ENCODE data around the gene PDHX. TPM values are rescaled to one million over a fixed set of nuclear protein-coding genes. Genes with fewer than 3 reads are reported as not detected.

PDHX gene
- total RNA-seq, 4 donors from 2014 or later = 18.0 to 30.5 (median 26.2) TPM

GRCh38 chr11:34926101-34926830 lies 9.8 kb downstream of the PDHX start:
- no peak overlapping the region for H3K4me3 ChIP-seq (ENCODE audit: low read depth, poor library complexity, severe bottlenecking)
- TF ChIP-seq POLR2A (IDR thresholded peaks at IDR 0.05) = no peak
- TF ChIP-seq, protein P1, sequence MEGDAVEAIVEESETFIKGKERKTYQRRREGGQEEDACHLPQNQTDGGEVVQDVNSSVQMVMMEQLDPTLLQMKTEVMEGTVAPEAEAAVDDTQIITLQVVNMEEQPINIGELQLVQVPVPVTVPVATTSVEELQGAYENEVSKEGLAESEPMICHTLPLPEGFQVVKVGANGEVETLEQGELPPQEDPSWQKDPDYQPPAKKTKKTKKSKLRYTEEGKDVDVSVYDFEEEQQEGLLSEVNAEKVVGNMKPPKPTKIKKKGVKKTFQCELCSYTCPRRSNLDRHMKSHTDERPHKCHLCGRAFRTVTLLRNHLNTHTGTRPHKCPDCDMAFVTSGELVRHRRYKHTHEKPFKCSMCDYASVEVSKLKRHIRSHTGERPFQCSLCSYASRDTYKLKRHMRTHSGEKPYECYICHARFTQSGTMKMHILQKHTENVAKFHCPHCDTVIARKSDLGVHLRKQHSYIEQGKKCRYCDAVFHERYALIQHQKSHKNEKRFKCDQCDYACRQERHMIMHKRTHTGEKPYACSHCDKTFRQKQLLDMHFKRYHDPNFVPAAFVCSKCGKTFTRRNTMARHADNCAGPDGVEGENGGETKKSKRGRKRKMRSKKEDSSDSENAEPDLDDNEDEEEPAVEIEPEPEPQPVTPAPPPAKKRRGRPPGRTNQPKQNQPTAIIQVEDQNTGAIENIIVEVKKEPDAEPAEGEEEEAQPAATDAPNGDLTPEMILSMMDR (IDR thresholded peaks at IDR 0.05) = peak in 1 of 3 donors; percentile 58
- 2 to 6% methylated on average over 2 of the region's 2 CpGs for WGBS, 2 donors
- intact Hi-C loops (cut with DNase I; ENCODE audit: low total_unique reads) = no loop called here
- DNase-seq (ENCODE audit: low spot score in 2 of 2) = no peak

GRCh38 chr11:34926831-34927132 lies 10.4 kb downstream of the PDHX start:
- no peak overlapping the region for H3K4me3 ChIP-seq (ENCODE audit: low read depth, poor library complexity, severe bottlenecking)
- DNase-seq (ENCODE audit: low spot score in 2 of 2) = no peak
- TF ChIP-seq POLR2A (IDR thresholded peaks at IDR 0.05) = no peak
- TF ChIP-seq, protein P1 (IDR thresholded peaks at IDR 0.05) = no peak
- intact Hi-C loops (cut with DNase I; ENCODE audit: low total_unique reads) = no loop called here

- TF ChIP-seq, protein P1 (IDR thresholded peaks at IDR 0.05) = no peak
- TF ChIP-seq POLR2A (IDR thresholded peaks at IDR 0.05) = no peak
- 80 to 85% methylated on average over 3 of the region's 3 CpGs for WGBS, 2 donors
- no peak for DNase-seq (ENCODE audit: low spot score in 2 of 2)
- intact Hi-C loops (cut with DNase I; ENCODE audit: low total_unique reads) = no loop called here
- no peak overlapping the region for H3K4me3 ChIP-seq (ENCODE audit: low read depth, poor library complexity, severe bottlenecking)
Measured at GRCh38 chr11:34928268-34928959, 12.0 kb downstream of the PDHX start.

- 71 to 77% methylated on average over 7 of the region's 7 CpGs for WGBS, 2 donors
- intact Hi-C loops (cut with DNase I; ENCODE audit: low total_unique reads) = no loop called here
- H3K4me3 ChIP-seq (ENCODE audit: low read depth, poor library complexity, severe bottlenecking) = no peak overlapping the region
- TF ChIP-seq POLR2A (IDR thresholded peaks at IDR 0.05) = no peak
- TF ChIP-seq, protein P1 (IDR thresholded peaks at IDR 0.05) = no peak
- DNase-seq (ENCODE audit: low spot score in 2 of 2) = no peak
Measured at GRCh38 chr11:34928960-34929680, 12.7 kb downstream of the PDHX start.

DNA sequence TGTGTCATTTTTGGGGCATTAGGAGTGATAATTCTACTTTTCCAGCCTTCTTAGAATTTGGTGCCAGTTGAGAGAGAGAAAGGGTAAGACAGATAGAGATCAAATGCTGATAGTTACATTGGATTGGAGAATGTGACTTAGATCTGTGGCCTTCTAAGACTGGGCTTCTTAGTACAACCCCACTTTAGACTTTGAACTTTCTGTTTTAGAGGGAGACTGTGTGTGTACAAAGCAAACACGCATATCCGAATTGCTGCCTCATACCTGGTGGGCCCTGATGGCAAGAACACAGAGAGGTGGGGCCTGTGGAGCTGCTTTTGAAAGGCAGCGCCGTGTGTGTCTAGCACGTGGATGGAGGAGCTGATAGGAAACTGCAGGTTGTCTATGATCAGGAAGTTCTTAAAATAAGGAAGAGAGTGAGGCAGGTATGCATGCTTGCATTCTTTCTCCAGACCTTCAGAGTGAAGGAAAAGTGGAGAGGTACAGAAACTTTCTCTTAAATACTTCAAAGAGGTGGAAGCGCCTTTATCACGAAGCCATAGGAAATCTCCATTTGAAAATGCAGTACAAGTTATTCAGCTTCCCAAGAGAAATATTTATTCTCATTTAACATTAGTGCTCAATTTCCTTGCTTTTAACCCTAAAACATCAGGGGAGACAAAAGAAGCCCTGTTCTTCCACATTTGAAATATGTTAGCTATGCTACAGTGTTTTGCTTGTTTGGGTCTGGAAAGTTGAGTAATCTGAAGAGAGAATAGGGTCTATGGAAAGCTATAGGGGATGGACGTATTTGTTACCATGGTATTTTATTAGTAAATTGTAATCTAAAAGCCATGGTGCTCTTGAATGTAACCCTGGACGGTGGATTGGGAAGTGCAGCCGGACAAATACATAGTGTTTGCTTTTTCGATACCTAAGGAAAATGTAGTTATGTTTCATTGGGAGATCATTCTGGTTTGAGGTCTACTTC lies 13.7 kb downstream of the PDHX start:
- intact Hi-C loops (cut with DNase I; ENCODE audit: low total_unique reads) = loop anchor here (10.0 kb wide), 1 partner anchor 465 kb away; no protein-coding TSS in a partner anchor
- WGBS, 2 donors = 91 to 95% methylated on average over 11 of the region's 11 CpGs
- TF ChIP-seq, protein P1 (IDR thresholded peaks at IDR 0.05) = no peak
- TF ChIP-seq POLR2A (IDR thresholded peaks at IDR 0.05) = no peak
- no peak for DNase-seq (ENCODE audit: low spot score in 2 of 2)
- H3K4me3 ChIP-seq (ENCODE audit: low read depth, poor library complexity, severe bottlenecking) = no peak overlapping the region
